BLaER1 (cell line): Measurements from ENCODE around the gene SLC35F3.
"Not testable (repeated sequence)": the region's sequence is repeated elsewhere in the genome, so short reads cannot be mapped to it uniquely, and the experiment has no call there.

Experiments
- H3K27ac ChIP-seq: shearing (Covaris generic); formaldehyde crosslinking; 2 replicates; pipeline ENCODE4 v1.8.1; 2022
- H3K27me3 ChIP-seq: shearing (Covaris generic); formaldehyde crosslinking; 2 replicates; pipeline ENCODE4 v1.8.1; 2022
- H3K36me3 ChIP-seq: shearing (Covaris generic); formaldehyde crosslinking; 2 replicates; pipeline ENCODE4 v1.8.1; 2022
- H3K4me1 ChIP-seq: shearing (Covaris generic); formaldehyde crosslinking; 2 replicates; pipeline ENCODE4 v1.8.1; 2022
- H3K4me2 ChIP-seq: shearing (Covaris generic); formaldehyde crosslinking; 2 replicates; pipeline ENCODE4 v1.8.1; 2022
- H3K4me3 ChIP-seq: shearing (Covaris generic); formaldehyde crosslinking; 2 replicates; pipeline ENCODE4 v1.8.1; 2022
- H3K9ac ChIP-seq: shearing (Covaris generic); formaldehyde crosslinking; 2 replicates; pipeline ENCODE4 v1.8.1; 2022
- H3K9me3 ChIP-seq: shearing (Covaris generic); formaldehyde crosslinking; 2 replicates; pipeline ENCODE4 v1.8.1; 2022
- H4K20me1 ChIP-seq: shearing (Covaris generic); formaldehyde crosslinking; 2 replicates; pipeline ENCODE4 v1.8.1; 2022
- Cebpa-rat ChIP-seq: shearing (Covaris generic); IDR thresholded peaks from 2 replicates; pipeline ENCODE4 v1.8.1; 2022

SLC35F3 gene

DNA sequence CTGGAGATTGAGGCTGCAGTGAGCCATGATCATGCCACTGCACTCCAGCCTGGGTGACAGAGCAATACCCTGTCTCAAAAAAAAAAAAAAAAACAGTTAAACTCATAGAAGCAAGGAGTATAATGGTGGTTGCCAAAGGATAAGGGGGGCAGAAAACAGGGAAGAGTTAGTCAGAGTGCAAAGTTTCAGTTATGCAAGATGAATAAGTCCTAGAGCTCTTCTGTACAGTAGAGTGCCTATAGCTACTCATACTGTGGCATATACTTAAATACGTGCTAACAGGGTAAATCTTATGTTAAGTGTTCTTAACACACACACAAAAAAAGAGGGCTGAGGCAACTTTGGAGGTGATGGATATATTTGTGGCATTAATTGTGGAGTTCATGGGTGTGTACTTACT lies 393.2 kb downstream of the SLC35F3 start:
- no peak overlapping the region for H3K27ac ChIP-seq
- H3K9me3 ChIP-seq = peaks cover 7% of the 10 kb centered on the region
- no peaks in the 10 kb centered on the region for H3K36me3 ChIP-seq
- H3K4me3 ChIP-seq = no peak overlapping the region
- no peaks in the 10 kb centered on the region for H3K27me3 ChIP-seq
- H3K4me1 ChIP-seq = peaks cover 3% of the 10 kb centered on the region; the same call in 1 of the 2 replicates
- no peak overlapping the region for H3K9ac ChIP-seq
- no peak for TF ChIP-seq Cebpa-rat
- H4K20me1 ChIP-seq = no peaks in the 10 kb centered on the region
- H3K4me2 ChIP-seq = no peak overlapping the region

DNA sequence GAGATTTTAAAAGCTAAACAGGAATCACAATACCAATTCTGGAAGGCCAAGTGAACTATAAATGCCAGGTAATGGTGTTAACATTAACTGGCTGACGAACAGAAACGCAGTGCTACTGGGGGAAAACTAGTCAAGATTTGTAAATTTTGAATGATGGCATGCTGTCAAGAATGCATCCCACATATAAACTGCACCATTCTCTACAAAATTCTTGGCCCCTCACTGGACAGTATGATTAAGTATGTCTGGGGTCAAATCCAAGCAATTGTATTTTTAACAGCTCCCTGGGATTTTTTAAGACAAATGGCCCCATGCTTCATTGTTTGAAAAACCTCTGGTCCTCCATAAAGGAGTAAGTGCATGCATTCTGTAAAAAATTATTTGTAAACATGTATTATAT lies 395.6 kb downstream of the SLC35F3 start:
- H3K4me3 ChIP-seq = no peak overlapping the region
- no peaks in the 10 kb centered on the region for H3K36me3 ChIP-seq
- H3K27me3 ChIP-seq = no peaks in the 10 kb centered on the region
- no peak overlapping the region for H3K4me2 ChIP-seq
- H3K9me3 ChIP-seq = peaks cover 14% of the 10 kb centered on the region
- no peak overlapping the region for H3K27ac ChIP-seq
- no peaks in the 10 kb centered on the region for H4K20me1 ChIP-seq
- no peak for TF ChIP-seq Cebpa-rat
- peaks cover 16% of the 10 kb centered on the region for H3K4me1 ChIP-seq
- no peak overlapping the region for H3K9ac ChIP-seq

DNA sequence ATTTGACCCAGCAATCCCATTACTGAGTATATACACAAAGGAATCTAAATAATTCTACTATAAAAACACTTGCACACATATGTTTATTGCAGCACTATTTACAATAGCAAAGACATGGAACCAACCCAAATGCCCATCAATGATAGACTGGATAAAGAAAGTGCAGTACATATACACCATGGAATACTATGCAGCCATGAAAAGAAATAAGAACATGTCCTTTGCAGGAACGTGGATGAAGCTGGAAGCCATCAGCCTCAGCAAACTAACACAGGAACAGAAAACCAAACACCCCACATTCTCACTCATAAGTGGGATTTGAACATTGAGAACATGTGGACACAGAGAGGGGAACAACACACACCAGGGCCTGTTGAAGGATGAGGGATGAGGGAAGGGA lies 397.2 kb downstream of the SLC35F3 start:
- not testable (repeated sequence) for H3K27ac ChIP-seq, H3K4me3 ChIP-seq, H4K20me1 ChIP-seq, H3K4me2 ChIP-seq, H3K9ac ChIP-seq, H3K36me3 ChIP-seq, H3K27me3 ChIP-seq
- peaks cover 25% of the 10 kb centered on the region for H3K9me3 ChIP-seq
- peaks cover 25% of the 10 kb centered on the region for H3K4me1 ChIP-seq

DNA sequence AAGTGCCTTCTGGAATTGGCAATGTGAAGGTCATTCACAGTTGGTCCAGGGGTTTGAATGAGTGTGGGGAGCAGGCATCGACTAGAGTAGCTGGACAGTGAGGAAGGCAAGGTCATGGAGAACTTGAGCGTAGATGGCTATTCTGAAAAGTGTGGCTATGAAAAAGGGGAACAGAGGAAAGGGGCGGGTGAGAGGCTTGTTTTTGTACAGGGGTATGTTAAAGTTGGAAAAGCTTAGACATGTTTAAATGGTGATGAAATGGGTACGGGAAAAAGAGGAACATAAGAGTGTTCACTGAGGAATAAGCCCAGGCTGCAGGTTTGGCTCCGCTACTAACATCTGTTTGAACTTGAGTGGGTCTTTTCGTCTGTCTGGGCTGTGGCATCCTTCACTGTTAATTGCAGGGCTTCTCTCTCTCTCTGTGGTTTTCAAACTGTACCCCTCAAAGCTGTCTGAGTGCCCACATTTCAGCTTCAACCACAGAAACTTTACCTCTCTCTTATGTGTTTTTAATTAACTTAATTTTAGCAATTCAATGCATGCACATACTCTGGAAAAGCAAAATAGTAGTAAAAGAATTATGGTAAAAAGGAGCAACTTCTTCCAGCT lies 398.0 kb downstream of the SLC35F3 start:
- Histone ChIP-seq H3K4me3 (no peak overlapping the region), H3K9ac (no peak overlapping the region), H3K36me3 (no peaks in the 10 kb centered on the region), H4K20me1 (no peaks in the 10 kb centered on the region), H3K4me1 (peaks cover 33% of the 10 kb centered on the region), H3K4me2 (peak overlapping the region; percentile 11; the same call in 1 of the 2 replicates), H3K27ac (no peak overlapping the region), H3K9me3 (peaks cover 25% of the 10 kb centered on the region), H3K27me3 (no peaks in the 10 kb centered on the region)
- no peak for TF ChIP-seq Cebpa-rat

DNA sequence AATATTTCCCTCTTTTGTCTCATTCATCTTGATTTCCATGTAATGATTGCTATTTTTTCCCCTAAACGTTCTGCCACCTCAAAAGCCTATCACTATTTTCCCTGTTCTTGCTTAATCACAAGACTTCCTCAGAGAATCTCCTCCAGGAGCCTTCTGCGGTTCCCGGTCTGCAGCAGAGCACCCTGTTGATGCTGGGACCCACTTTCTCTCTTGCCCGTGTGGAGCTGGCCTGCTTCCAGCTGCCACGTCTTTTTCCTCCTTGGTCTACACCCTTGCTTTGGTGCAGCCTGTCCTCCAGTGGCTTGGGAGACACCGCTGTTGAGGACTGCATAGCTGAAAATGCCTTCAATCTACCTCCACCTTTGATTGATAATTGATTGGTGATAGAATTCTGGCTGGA lies 398.8 kb downstream of the SLC35F3 start:
- Histone ChIP-seq H4K20me1 (no peaks in the 10 kb centered on the region), H3K9ac (no peak overlapping the region), H3K27ac (no peak overlapping the region), H3K9me3 (peaks cover 25% of the 10 kb centered on the region), H3K4me1 (peaks cover 41% of the 10 kb centered on the region), H3K4me3 (no peak overlapping the region), H3K4me2 (no peak overlapping the region), H3K36me3 (no peaks in the 10 kb centered on the region), H3K27me3 (no peaks in the 10 kb centered on the region)
- no peak for TF ChIP-seq Cebpa-rat

DNA sequence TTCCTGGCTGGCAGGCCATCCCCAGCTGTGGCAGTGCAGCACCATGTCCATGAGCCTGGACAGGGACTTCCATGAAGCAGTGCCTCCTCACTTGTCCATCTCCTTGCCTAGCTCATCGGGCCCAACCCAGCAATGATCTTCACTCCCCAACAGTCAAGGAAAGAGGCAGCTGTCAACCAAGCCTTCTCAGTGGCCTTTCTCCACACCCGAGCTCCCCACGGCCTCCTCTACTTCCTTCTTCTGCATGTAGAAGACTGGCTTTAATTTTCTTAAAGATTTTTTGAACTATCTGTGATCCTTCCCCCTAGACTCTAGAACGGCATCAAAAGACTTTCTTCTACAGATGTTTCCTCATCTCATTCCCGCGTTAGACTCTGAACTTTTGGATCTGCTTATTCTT lies 403.2 kb downstream of the SLC35F3 start:
- Histone ChIP-seq H3K9me3 (peaks cover 19% of the 10 kb centered on the region), H4K20me1 (no peaks in the 10 kb centered on the region), H3K4me3 (peak overlapping the region; percentile 8; the same call in 1 of the 2 replicates), H3K27ac (peak overlapping the region; percentile 61), H3K36me3 (no peaks in the 10 kb centered on the region), H3K27me3 (no peaks in the 10 kb centered on the region), H3K9ac (no peak overlapping the region), H3K4me1 (peaks cover 47% of the 10 kb centered on the region), H3K4me2 (peak overlapping the region; percentile 75)
- TF ChIP-seq Cebpa-rat = no peak

DNA sequence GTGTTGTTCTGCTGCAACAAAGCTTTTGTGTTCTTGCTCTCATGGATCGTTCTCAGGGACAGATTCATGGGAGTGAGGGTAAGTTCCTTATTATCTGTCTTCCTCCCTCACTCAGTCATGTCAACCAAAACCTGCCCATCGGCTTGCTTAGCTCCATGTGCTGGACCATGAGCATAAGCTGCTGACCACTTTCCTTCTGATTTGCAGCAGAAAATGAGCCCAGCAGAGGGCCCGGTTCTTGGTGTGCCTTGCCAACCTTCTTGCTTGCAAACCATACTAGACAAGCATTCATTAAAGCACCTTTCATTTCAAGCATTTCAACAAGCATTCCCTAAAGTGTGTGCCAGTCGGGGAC lies 404.7 kb downstream of the SLC35F3 start:
- Histone ChIP-seq H3K36me3 (no peaks in the 10 kb centered on the region), H4K20me1 (no peaks in the 10 kb centered on the region), H3K4me3 (no peak overlapping the region), H3K27me3 (no peaks in the 10 kb centered on the region), H3K4me2 (no peak overlapping the region), H3K9me3 (peaks cover 15% of the 10 kb centered on the region), H3K27ac (no peak overlapping the region), H3K9ac (no peak overlapping the region), H3K4me1 (peaks cover 35% of the 10 kb centered on the region)
- no peak for TF ChIP-seq Cebpa-rat

DNA sequence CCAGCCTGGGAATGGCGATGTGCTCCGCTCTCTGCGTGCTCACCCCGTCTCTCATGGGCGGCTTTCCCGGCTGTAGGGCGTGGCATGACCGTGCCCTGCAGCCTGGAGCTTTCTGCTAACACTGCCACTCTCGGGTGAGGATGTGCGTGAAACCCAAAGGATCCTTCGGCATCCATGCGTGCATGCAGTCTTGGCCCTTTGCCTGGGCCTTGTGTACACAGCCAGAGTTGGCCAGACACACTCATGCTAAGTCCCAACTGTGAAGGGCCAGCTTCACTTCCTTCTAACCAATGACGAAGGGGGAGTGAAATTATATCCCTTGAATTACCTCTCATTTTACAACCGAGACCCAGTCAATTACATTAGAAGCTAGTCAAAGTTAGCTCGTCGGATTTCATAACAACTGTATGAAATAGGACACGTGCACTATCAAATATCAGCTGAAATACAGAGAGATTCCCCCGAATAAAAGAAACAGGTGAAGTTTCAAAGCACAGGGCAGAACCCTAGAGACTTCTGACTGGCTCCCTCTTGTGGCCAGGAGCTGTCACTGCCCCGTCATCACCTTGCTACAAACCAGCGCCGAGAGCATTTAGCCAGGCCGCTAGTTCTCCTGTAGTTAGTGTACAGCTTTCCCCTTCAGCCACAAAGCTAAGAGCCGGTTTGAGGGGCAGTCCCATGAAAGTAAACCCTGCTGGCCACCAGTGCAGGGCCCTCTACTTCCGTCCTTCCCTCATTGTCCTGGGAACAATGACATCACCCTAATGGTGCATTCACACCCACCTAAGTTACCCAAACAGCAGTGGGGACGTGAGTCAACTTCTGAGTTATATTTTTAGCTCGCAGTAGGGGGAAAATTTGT lies 405.4 kb downstream of the SLC35F3 start:
- no peak overlapping the region for H3K27ac ChIP-seq
- H3K9ac ChIP-seq = no peak overlapping the region
- H3K27me3 ChIP-seq = no peaks in the 10 kb centered on the region
- no peaks in the 10 kb centered on the region for H3K36me3 ChIP-seq
- H3K4me2 ChIP-seq = peak overlapping the region; percentile 32; the same call in 1 of the 2 replicates
- peaks cover 12% of the 10 kb centered on the region for H3K9me3 ChIP-seq
- H3K4me1 ChIP-seq = peaks cover 35% of the 10 kb centered on the region
- H4K20me1 ChIP-seq = no peaks in the 10 kb centered on the region
- TF ChIP-seq Cebpa-rat = no peak
- H3K4me3 ChIP-seq = no peak overlapping the region

DNA sequence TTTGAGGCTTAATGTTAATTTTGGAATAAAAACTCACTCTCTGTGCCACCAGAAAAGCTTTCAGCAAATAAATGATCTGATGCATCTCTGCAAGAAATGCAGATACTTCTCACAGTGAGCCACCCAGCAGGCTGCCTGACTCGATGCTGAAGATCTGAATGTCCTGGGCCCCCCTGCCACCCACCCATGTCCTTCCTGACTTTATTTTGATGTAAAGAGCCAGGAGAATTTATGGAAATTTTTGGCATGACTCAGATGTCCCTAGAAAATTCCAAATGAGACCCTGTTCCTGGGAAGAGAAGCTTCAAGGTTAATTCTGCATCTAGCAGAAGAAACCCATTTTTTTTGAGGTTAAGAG lies 406.0 kb downstream of the SLC35F3 start:
- no peak for TF ChIP-seq Cebpa-rat
- Histone ChIP-seq H3K27me3 (no peaks in the 10 kb centered on the region), H4K20me1 (no peaks in the 10 kb centered on the region), H3K9ac (no peak overlapping the region), H3K36me3 (no peaks in the 10 kb centered on the region), H3K4me2 (peak overlapping the region; percentile 32; the same call in 1 of the 2 replicates), H3K9me3 (peaks cover 11% of the 10 kb centered on the region), H3K4me1 (peaks cover 35% of the 10 kb centered on the region), H3K27ac (no peak overlapping the region), H3K4me3 (no peak overlapping the region)

DNA sequence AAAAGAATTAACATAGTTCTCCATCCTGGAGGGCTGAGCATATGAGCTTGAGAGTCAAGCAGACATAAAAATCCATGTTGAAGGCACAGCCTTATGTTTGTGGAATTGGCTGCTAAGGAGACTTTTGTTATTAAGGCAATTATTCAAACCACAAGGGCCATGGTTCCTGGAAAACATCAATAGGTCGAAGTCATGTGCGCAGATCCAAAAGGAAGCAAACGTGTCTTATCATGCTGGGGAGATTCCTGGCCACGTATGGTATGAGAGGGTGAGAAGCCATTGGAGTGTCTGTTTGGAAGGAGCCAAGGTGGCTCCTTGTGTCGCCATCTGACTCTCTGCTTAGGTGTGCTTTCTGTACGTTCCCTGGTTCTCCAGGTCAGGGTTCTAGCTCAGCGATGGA lies 406.9 kb downstream of the SLC35F3 start:
- Histone ChIP-seq H3K9me3 (peaks cover 2% of the 10 kb centered on the region), H3K4me2 (no peak overlapping the region), H3K9ac (no peak overlapping the region), H4K20me1 (no peaks in the 10 kb centered on the region), H3K27me3 (no peaks in the 10 kb centered on the region), H3K4me3 (no peak overlapping the region), H3K4me1 (peaks cover 28% of the 10 kb centered on the region), H3K27ac (no peak overlapping the region), H3K36me3 (no peaks in the 10 kb centered on the region)
- no peak for TF ChIP-seq Cebpa-rat
